Measurements from ENCODE around the gene ANP32A.

The ANP32A gene

GRCh38 chr15:68749793-68750192 lies 70.9 kb downstream of the ANP32A start:
- ChIA-PET CTCF (interaction anchor here (0.7 to 1.4 kb wide), 2 partner anchors 13 to 195 kb away, joined by 3 to 4 read pairs; no protein-coding TSS in a partner anchor), POLR2A (no interaction called here)
- DNase-seq (ENCODE audit: low read depth, low spot score): no peak
- TF ChIP-seq CTCF (IDR thresholded peaks at IDR 0.05; ENCODE audit: insufficient read depth, low read length, missing control alignments): no peak
- no peak overlapping the region for H3K4me3 ChIP-seq (ENCODE audit: low read depth, low read length)

- CTCF ChIA-PET: interaction anchor here (0.7 to 1.6 kb wide), 2 partner anchors 126 to 195 kb away, joined by 3 to 5 read pairs; no protein-coding TSS in a partner anchor
- POLR2A ChIA-PET: no interaction called here
These were observed 71.3 kb downstream of the ANP32A start for GRCh38 chr15:68749365-68749764.

DNA sequence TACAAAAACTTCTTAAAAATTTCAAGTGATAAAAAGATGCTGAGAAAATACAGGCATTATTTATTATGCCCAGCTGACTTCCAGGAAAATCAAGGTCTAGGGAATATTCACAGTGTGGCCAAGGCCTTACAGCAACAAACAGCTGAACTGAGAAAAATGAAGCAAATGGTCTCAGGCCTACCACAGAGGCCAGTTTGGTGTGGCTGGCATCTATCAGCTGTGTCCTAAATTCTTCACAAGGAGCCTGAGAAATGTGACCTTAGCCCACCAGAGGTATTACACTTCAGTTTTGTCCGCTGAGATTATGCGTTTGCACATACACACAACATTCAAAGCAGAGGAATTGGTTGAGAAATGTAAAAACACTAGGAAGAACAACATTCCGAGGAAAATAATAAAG lies 77.4 kb downstream of the ANP32A start:
- no peak overlapping the region for H3K4me3 ChIP-seq (ENCODE audit: low read depth, low read length)
- TF ChIP-seq CTCF (IDR thresholded peaks at IDR 0.05; ENCODE audit: insufficient read depth, low read length, missing control alignments): no peak
- no peak for DNase-seq (ENCODE audit: low read depth, low spot score)
- CTCF ChIA-PET: no interaction called here
- POLR2A ChIA-PET: no interaction called here

More at GRCh38 chr15:68749365-68749764, 71.3 kb downstream of the ANP32A start:
- no peak for TF ChIP-seq CTCF (IDR thresholded peaks at IDR 0.05; ENCODE audit: insufficient read depth, low read length, missing control alignments)
- no peak for DNase-seq (ENCODE audit: low read depth, low spot score)
- no peak overlapping the region for H3K4me3 ChIP-seq (ENCODE audit: low read depth, low read length)

DNA sequence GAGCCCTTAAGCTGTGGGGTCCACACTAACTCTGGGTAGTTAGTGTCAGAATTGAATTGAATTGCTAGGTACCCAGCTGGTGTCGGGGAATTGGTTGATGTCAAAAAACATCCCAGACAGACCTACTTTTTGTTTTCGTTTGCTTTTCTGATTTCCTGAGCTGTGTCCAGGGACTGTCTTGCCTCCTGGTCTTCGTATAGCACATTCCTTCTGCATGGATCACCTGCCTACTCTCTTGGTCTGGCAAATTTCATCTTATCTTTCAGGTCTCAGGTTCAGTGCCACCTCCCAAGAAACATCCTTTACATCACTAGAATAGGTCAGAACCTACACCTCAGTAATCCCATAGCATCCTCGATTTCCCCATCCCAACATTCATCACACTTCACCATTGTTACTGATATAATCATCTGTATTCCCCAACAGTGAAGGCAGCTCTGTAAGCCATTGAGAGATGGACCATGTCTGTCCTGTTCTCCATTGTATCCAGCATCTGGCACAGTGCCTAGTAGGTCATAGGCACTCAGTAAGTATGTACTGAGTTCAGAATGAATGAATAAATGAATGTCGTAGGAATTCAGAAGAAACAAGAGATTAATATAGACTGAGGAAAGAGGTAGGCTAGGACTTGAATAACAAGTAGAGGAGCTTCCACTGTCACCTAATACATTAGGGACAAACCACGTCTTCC lies 81.2 kb downstream of the ANP32A start:
- DNase-seq (ENCODE audit: low read depth, low spot score): no peak
- POLR2A ChIA-PET: no interaction called here
- no peak overlapping the region for H3K4me3 ChIP-seq (ENCODE audit: low read depth, low read length)
- CTCF ChIA-PET: interaction anchor here (0.6 to 2.2 kb wide), 4 partner anchors 8 to 179 kb away, joined by 3 to 10 read pairs (median 4); no protein-coding TSS in a partner anchor
- no peak for TF ChIP-seq CTCF (IDR thresholded peaks at IDR 0.05; ENCODE audit: insufficient read depth, low read length, missing control alignments)

GRCh38 chr15:68735610-68736009 lies 85.1 kb downstream of the ANP32A start:
- DNase-seq (ENCODE audit: low read depth, low spot score): no peak
- ChIA-PET POLR2A (no interaction called here), CTCF (interaction anchor here (1.3 to 3.1 kb wide), 3 partner anchors 10 to 176 kb away, joined by 5 to 12 read pairs (median 5); no protein-coding TSS in a partner anchor)
- TF ChIP-seq CTCF (IDR thresholded peaks at IDR 0.05; ENCODE audit: insufficient read depth, low read length, missing control alignments): no peak
- no peak overlapping the region for H3K4me3 ChIP-seq (ENCODE audit: low read depth, low read length)

DNA sequence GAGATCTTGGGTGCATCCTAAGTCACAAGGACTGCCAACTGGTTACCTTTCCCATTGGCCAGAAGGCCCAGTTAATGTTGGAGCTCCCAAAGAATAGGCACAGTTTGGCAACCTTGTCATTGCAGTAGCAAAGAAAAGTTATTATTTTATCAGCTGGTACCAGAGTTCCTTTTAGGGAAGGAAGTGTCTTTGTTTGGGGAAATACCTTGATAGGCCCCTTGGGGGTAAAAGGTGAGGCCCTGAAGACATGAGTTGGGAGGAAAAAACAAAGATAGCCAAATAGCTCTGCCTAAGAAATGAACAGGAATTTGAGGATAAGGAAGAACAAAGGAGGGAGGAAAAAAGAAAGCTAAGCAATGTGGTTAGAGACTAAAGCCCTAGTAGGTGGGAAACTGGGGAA lies 85.8 kb downstream of the ANP32A start:
- no peak overlapping the region for H3K4me3 ChIP-seq (ENCODE audit: low read depth, low read length)
- DNase-seq (ENCODE audit: low read depth, low spot score): no peak
- POLR2A ChIA-PET: no interaction called here
- no peak for TF ChIP-seq CTCF (IDR thresholded peaks at IDR 0.05; ENCODE audit: insufficient read depth, low read length, missing control alignments)
- CTCF ChIA-PET: interaction anchor here (1.3 to 3.1 kb wide), 5 partner anchors 9 to 190 kb away, joined by 4 to 12 read pairs (median 5); no protein-coding TSS in a partner anchor
